NOMO-1 treated with dmso at 0.1 percent for 144 hours (cell line): ENCODE measurements around the gene YARS2.
"Not testable (repeated sequence)": the region's sequence is repeated elsewhere in the genome, so short reads cannot be mapped to it uniquely, and the experiment has no call there.

Experiments used
- DNase-seq: peaks from one replicate; lab custom pipeline; 2025; ENCODE audit not compliant: unreplicated experiment; lab: John Stamatoyannopoulos, UW

The YARS2 gene

DNA sequence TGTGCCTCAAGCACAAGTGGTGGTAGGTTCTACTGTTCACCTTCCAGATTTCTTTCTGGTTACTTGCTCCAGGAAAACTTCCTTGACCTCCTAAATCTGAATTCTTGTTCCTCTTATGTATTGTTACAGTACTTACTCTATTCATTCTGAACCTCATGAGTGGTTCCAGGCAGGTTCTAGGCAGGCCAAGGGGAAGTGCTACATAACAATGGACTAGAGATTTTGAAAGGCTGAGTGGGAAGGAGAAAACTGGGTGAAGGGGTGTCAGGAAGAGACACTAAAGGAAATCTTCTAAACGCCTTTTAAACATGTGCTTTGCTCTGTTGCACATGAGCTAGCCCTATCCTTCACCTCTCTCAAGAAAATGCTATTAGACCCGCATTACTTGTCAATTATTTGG lies 1.6 kb downstream of the YARS2 start:
- peak; percentile 23 for DNase-seq

DNA sequence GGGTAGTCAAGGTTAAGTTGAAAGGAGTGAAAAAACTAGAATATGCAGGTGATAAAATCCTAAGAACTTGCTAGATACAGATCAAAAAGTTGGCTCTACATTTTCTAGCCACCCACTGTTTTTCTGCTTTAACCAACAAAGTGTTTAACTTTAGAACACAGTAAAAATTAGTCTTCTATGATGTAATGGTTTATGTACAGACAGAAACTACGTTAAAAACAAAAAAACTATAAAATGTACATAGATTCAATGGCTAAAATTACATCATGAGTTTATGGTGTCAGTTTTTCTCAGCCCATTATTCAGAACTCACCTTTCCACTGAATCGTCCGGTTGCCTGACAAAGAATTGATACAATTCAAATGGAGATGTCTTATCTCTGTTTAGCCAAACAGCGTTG lies 2.1 kb downstream of the YARS2 start:
- DNase-seq = no peak

DNA sequence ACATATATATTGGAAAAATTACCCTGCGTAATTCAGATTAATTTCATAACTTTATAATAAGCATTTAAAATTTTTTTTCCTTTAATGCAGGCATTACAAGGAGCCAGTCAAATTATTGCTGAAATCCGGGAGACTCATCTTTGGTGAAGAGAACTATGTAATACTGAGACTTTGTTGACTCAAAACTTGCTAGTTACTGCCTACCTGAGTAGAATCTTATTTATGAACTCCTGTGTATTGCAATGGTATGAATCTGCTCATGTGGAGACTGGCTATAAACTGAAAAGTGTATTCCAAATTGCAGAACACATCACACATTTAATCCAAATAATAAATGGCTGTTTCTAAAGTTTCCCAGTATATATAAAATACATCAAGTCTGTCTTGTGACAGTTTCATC lies 12.4 kb downstream of the YARS2 start:
- DNase-seq = no peak

DNA sequence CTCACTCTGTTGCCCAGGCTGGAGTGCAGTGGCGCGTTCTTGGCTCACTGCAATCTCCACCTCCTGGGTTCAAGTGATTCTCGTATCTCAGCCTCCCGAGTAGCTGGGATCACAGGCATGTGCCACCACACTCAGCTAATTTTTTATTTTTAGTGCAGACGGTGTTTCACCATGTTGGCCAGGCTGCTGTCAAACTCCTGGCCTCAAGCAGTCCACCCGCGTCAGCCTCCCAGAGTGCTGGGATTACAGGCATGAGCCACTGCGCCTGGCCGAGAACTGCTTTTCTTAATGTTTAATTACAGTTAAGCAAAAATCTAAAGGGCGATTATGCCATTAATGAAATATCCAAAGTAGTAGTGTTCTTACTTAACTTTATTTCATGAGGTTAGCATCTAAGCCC lies 13.6 kb downstream of the YARS2 start:
- no peak for DNase-seq

DNA sequence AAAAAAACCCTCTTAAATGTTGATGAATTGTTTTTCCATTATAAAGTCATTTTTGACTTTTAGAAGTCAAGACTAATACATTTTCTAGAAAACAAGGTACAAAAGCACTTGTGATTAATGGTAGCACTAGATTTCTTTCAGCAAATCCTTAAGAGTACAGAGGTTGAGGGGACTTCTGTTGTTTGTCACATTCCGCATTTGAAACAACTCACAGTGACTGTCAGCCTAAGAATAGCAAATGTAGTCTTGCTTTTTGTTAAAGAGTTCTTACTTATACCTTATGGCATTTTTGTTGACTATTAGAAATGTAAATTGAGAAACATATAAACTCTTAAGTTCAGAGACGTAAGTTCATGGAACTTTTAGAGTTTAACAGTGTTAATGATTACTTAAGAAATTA lies 16.4 kb downstream of the YARS2 start:
- DNase-seq = no peak

DNA sequence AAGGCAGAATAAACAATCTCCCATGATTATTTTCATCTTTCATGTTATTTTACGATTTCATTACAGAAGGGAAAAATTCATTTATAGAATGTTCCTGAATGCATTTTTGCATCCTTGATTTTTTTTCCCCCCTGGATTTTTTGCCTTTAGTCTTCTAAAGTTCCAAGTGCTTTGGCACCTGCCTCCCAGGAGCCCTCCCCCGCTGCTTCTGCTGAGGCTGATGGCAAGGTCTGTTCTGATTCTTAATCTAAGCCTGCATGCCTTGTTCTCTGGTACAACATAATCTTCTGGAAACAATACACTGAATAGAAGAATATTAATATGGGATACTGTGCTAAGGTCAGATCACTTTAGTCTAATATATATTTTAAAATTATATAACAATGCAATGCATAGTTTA lies 18.0 kb downstream of the YARS2 start:
- DNase-seq = no peak

DNA sequence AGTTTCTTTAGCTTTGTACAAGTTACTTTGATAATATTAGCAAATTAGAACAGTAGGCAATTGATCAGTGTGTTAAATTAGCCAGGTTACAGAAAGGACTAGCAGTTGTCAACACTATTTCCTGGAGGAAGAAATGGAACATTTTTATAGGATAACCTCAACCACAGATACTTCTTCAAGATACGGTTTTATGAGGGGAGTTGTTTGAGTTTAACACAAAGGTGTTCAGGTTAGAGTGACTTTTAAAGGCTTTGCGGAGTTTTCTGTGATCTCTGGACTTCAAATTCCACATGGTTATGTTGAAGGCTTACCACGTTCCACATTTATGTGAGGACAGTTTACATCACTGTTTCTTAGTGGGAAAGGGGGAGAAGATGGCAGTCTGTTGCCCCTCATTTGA lies 19.3 kb downstream of the YARS2 start:
- no peak for DNase-seq

DNA sequence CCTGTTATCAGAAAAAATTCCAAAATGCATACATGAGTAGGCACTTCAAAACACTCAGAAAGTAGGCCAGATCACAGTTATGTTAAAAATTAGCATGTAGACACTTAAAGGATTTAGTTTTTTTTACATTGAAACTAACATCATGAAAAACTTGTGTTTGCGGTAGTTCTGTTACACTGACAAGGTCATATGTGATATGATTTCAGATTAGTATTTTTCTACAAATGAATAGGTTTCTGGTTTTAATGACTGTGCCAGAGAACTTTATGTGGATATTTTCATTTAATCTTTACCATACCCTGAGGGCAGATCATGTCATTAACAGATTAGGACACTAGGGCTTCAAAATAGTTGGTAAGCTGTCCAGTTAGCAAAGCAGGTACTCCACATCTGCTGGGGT lies 20.7 kb downstream of the YARS2 start:
- DNase-seq = no peak

DNA sequence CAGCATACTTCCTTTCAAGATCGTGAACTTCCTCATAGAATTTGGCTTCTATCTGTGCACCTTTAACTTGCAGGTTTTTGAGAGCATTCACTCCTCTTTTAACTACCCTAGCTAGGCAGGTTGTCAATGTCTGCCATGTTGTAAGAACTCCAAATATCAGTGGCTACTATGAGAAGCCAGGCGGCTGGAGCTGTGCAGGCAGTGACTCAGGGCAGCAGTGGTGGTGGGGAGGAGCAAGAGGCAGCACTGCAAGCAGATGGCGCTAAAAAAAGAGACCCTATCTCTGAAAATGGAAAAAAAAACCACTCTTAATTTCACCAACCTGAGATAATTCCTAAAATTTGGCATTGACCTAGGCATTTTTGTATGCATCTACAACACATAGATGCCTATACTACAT lies 28.5 kb downstream of the YARS2 start:
- no peak for DNase-seq

DNA sequence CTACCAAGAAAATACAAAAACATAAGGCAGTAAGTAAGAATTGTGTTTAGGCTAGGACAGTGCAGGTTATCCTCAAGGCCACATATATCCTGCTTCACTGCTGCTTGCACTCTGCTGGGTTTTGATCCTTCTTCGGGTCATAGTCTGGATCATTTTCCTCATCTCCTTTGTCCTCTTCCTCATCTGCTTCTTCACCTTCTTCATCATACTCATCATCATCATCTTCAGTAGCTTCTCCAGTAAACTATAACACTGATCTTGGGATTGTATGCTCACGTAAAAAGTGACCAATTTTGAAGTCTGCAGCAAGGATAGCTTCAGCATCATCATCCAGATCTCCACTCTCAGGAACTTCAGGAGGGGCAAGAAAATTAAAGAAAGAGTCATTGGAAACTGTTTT lies 29.4 kb downstream of the YARS2 start:
- DNase-seq = no peak

DNA sequence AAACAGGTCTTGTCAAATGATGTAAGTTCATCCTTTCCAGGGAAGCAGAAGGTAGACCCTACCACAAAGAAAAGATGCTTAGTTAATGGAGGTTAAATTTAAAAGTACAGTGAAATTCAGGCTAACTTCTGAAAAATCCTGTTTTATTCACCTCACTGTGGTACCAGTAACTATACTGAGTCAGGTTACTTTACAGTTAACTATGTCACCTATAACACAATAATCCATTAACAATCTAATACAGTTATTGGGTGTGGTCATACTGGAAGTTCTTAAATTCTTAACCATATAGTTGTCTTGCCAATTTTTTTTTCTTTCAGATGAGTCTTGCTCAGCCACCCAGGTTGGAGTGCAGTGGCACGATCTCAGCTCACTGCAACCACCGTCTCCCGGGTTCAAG lies 30.4 kb downstream of the YARS2 start:
- DNase-seq = not testable (repeated sequence)

DNA sequence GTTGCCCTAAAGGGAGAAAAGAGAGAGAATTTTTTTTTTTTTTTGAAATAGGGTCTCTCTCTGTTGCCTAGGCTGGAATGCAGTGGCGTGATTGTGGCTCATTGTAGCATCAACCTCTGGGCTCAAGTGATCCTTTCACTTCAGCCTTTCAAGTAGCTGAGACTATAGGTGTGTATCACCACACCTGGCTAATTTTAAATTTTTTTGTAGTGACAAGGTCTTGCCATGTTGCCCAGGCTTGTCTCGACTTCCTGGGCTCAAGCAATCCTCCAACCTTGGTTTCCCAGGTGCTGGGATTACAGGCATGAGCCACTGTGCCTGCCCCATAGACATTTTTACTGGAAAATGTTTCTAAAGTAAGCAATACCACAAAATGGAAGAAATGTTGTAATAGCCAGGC lies 36.8 kb downstream of the YARS2 start:
- DNase-seq = no peak

DNA sequence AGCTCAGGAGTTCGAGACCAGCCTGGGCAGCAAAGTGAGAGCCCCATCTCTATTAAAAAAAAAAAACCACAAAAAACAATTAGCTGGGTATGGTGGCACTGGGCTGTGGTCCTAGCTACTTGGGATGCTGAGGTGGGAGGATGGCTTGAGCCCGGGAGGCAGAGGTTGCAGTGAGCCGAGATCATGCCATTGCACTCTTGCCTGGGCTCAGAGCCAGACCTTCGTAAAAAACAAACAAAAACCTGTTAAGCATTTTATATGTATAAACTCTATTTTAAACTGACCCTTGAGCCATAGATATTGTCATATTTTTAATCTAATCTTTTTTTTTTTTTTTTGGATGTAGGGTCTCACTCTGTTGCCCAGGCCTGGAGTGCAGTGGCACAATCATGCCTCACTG lies 40.9 kb downstream of the YARS2 start:
- no peak for DNase-seq

DNA sequence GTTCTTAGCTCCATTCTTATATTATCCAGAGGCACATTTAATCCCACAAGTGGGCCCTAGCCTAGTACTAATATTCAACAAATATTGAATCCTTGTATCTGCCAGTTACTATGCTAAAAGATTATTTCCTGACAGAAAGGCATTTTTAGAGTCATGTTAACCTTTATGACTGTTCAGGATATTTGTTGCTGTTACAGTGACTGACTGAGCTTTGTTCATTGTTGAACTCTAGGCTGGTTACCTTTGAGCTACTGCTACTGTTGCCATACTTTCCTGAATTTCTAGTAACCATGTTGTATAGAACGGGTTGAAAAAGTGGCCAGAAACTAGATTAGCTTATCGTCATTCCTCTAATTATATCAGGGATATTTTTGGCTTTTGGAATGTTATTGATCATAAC lies 46.8 kb downstream of the YARS2 start:
- DNase-seq = no peak

DNA sequence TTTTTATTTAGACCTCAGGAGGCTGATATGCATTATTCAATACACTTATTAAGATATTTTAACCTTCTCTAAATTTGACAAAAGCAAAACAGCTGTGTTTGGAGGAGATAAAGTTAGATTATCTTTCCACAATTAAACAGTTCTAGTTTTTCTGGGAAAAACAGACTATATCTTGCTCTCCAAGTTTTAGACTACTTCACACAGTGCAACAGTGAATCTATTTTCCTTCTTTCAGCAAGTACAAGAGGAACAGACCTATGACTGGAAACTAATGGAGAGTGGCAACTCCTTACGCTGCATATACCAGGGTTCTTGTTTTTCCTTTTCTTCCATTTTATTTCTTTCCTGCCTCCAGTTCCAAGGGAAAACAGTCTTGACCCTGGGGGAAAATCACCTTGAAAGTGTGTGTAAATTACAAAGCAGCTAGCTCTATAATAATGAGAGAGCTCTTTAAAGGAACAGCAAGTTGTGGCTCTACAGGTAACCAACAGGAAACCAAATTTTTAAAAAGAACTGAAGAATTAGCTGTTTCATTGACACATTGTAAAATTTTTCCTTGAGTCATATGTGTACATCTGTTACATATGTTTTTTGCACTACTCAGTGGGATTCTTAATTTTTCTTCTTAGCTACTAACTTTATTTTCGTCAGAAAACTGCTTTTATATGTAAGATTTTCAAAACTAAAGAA lies 49.2 kb downstream of the YARS2 start:
- DNase-seq = no peak

DNA sequence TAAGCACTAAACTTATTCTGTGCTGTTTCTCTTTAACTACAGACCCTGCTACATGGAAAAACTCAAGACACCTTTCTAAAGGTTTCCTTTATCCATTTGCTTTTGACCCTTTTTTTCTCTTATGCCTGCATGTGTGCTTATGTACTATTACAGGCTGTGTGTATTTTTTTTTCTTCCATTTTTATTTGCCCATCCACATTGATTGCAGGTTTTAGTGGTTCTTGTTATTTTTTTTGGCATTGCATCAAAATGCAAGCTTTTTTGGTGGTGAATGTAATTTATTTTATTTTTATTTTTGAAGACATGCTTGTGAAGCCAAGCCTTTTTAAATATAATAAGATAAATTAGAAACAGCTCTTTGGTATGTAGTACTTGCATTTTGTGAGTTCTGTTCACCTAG lies 49.9 kb downstream of the YARS2 start:
- no peak for DNase-seq

DNA sequence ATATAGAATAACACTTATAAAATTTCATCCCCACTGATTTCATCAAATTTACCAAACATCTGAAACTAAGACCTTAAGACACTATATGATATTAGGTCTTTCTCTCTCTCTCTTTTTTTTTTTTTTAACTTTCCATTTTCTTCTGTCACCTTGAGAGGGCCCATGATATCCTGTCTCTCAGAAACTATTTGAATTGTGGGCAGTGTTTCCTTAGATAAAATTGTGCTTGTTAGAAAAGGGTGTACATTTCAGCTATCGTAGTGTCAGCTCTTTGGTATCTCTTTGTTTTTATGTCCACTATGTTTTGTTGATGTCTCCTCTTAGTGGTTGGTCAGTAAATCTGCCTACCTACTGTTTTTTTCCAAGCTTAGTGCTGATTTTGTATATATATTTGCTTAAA lies 52.8 kb downstream of the YARS2 start:
- no peak for DNase-seq

DNA sequence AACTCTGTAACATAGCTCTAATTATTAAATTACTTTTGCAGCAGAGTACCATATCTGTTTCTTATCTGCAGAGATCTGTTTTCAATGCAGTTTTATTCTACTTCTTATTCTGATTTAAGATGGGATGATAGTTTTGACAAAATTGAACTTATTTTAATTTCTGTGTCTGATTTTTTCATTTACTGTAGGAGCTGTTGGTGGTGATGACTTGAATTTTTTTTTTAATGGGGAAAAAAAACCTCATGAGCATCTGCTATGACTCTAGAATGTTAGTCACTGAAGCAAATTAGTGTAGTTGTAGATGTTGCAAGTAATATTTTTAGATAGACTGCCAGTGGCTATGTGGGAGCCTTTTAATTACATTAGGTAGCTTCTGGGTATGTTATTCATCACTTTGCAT lies 53.2 kb downstream of the YARS2 start:
- DNase-seq = no peak

DNA sequence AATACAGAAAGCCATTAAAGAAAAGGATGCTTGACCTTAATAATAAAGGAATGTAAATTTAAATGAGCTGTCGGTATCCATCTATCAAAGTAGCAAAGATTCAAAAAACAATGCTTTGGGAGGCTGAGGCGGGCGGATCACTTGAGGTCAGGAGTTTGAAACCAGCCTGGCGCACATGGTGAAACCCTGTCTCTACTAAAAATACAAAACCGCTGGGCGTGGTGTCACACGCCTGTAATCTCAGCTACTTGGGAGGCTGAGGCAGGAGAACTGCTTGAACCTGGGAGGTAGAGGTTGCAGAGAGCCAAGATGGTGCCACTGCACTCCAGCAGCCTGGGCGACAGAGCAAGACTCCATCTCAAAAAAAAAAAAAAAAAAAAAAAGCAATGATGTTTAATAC lies 56.3 kb downstream of the YARS2 start:
- not testable (repeated sequence) for DNase-seq

DNA sequence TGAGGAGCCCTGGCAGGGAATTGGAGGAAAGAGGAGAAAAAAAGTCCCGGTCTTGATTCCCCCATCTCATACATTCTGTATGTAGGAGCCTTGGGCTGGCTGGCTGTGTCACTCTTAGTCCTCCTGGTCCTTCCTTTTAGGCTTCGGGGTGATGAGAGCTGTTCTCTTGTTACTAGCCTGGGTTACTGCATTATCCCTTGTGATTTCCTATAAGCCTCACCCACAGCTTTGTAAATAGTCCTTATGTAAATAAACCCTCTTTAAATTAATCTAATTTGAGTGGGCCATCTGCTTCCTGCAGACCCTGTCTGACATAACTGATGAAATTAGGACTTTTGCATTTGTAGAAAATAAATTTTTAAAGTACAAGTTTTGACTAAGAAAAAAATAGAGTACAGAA lies 57.4 kb downstream of the YARS2 start:
- no peak for DNase-seq

DNA sequence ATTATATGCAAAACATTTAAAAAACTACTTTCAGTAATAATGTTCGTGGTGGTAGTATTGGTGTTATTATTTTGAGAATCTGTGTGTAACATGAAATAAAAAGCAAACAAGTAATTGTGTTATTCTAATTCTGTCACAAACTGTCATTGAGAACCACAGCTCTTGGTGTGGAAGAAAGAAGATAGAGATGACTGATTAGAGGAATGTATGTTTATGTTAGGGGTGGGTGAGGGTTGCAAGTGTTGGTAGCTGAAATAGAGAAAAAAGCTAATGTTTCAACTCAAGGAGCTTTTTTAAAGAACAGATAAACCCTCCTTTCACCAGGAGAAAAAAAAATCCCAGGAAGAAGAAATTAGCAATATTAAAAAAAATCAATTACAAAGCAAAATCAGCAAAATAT lies 58.3 kb downstream of the YARS2 start:
- no peak for DNase-seq
